ENCODE measurements around the gene DDX10.

DNA sequence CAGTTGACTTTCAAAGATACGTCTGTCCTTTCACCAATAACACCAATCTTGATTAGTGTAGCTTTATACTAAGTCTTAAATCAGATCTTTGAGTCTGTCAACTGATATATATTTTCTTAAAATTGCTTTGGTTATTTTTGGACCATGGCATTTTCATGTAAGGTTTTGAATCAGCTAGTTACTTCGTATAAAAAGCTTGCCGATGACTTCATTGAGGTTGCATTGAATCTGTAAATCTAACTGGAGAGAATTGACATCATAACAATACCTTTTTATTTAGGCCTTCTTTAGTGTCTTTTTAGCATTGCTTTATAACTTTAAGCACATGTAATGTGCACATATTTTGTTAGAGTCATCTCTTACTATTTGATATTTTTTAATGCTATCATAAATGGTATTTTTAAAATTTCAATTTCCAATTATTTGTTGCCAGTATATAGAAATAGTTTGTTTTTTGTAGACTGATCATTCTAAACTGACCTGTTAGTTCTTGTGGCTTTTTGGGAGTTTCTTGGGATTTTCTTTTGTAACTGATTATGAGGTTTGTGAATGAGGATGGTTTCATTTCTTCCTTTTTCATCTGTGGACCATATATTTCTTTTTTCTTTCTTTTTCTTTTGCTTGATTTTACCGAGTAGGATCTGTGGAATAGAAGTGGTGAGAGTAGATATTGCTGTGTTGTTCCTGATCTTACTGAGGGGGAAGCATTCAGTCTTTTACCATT, 61.4 kb downstream of the DDX10 start:
- TF ChIP-seq, protein P1, sequence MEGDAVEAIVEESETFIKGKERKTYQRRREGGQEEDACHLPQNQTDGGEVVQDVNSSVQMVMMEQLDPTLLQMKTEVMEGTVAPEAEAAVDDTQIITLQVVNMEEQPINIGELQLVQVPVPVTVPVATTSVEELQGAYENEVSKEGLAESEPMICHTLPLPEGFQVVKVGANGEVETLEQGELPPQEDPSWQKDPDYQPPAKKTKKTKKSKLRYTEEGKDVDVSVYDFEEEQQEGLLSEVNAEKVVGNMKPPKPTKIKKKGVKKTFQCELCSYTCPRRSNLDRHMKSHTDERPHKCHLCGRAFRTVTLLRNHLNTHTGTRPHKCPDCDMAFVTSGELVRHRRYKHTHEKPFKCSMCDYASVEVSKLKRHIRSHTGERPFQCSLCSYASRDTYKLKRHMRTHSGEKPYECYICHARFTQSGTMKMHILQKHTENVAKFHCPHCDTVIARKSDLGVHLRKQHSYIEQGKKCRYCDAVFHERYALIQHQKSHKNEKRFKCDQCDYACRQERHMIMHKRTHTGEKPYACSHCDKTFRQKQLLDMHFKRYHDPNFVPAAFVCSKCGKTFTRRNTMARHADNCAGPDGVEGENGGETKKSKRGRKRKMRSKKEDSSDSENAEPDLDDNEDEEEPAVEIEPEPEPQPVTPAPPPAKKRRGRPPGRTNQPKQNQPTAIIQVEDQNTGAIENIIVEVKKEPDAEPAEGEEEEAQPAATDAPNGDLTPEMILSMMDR (conservative IDR thresholded peaks at IDR 0.05): no peak
- TF ChIP-seq ZFX (IDR thresholded peaks at IDR 0.05): no peak
